GM12878 (cell line): ENCODE results near the gene MAP4K2. TPM values are rescaled to one million over a fixed set of nuclear protein-coding genes. Genes with fewer than 3 reads are reported as not detected.

Experiments used
- ATF7 ChIP-seq: fragments of 450-650 bp; IDR thresholded peaks from 2 replicates; pipeline ENCODE4 v1.6.1; 2016; ENCODE audit warnings: low read depth, mild to moderate bottlenecking
- FOXK2 ChIP-seq: fragments of 450-650 bp; IDR thresholded peaks from 2 replicates; pipeline ENCODE4 v1.6.1; 2017; ENCODE audit warnings: mild to moderate bottlenecking, moderate library complexity
- HDGF ChIP-seq: fragments of 450-650 bp; IDR thresholded peaks from 2 replicates; pipeline ENCODE4 v1.6.1; 2016; ENCODE audit warnings: antibody characterized with exemption
- KLF5 ChIP-seq: fragments of 450-650 bp; IDR thresholded peaks from 2 replicates; pipeline ENCODE4 v1.6.1; 2014; ENCODE audit warnings: mild to moderate bottlenecking; ENCODE audit not compliant: partially characterized antibody
- POLR2AphosphoS5 ChIP-seq: IDR thresholded peaks from 2 replicates; pipeline ENCODE4 v1.6.1; 2011; ENCODE audit warnings: mild to moderate bottlenecking, low read length, inconsistent platforms
- SIX5 ChIP-seq: IDR thresholded peaks from 2 replicates; pipeline ENCODE4 v1.6.1; 2011; ENCODE audit warnings: mild to moderate bottlenecking, low read depth, low read length, moderate library complexity; ENCODE audit not compliant: severe bottlenecking
- SPI1 ChIP-seq: IDR thresholded peaks from 2 replicates; pipeline ENCODE4 v1.6.1; 2011; ENCODE audit warnings: low read depth, mild to moderate bottlenecking, low read length, moderate library complexity, borderline replicate concordance; ENCODE audit not compliant: insufficient read depth
- ZNF207 ChIP-seq: fragments of 450-650 bp; IDR thresholded peaks from 2 replicates; pipeline ENCODE4 v1.6.1; 2014; ENCODE audit warnings: antibody characterized with exemption, mild to moderate bottlenecking, borderline replicate concordance
- ZNF384 ChIP-seq: IDR thresholded peaks from 2 replicates; pipeline ENCODE4 v1.6.1; 2012; ENCODE audit warnings: low read depth, mild to moderate bottlenecking, low read length, improper control_type of control experiment, borderline replicate concordance
- ZSCAN29 ChIP-seq: fragments of 450-650 bp; IDR thresholded peaks from 2 replicates; pipeline ENCODE4 v1.6.1; 2017; ENCODE audit warnings: mild to moderate bottlenecking, moderate library complexity
- polyA plus RNA-seq, 11 experiments: library from polyadenylated mRNA; depleted of rRNA in 4 of 11; unstranded in 6 of 11; stranded (reverse) in 5 of 11; fragments of >200 nt; fragmentation: Nextera tagmentation in 4 of 11; fragmentation: Illumina TruSeq in 1 of 11; extraction: Ambion mirVana in 4 of 11; extraction: Trizol in 1 of 11; gene quantifications; 1 replicate in 1 of 11; 2 replicates in 10 of 11; pipeline versions ENCODE4 v1.2.1 to v1.2.3, GENCODE V29; 2011 to 2016; ENCODE audit warnings: inconsistent platforms in 2 of 11, missing spikeins in 2 of 11, low read depth in 1 of 11
- total RNA-seq, 4 experiments: library from RNA; depleted of rRNA in 3 of 4; stranded (reverse); fragments of >200 nt in 3 of 4; fragmentation: Illumina TruSeq in 1 of 4; extraction: Trizol in 1 of 4; gene quantifications; 2 replicates each; pipeline versions ENCODE4 v1.2.1 to v1.2.3, GENCODE V29; 2013 to 2021
- TF ChIP-seq, protein P1 (sequence below): fragments of 450-650 bp; conservative IDR thresholded peaks from 2 replicates; pipeline ENCODE4 v1.6.1; 2017; ENCODE audit warnings: mild to moderate bottlenecking, moderate library complexity
- TF ChIP-seq, protein P2 (sequence below): fragments of 450-650 bp; formaldehyde crosslinking; IDR thresholded peaks from 2 replicates; pipeline ENCODE4 v1.4.0; 2022; ENCODE audit warnings: mild to moderate bottlenecking, moderate library complexity
- TF ChIP-seq, protein P3 (sequence below): fragments of 450-650 bp; formaldehyde crosslinking; IDR thresholded peaks from 2 replicates; pipeline ENCODE4 v1.4.0; 2020; ENCODE audit warnings: mild to moderate bottlenecking, moderate library complexity

The MAP4K2 gene
- total and polyA plus RNA-seq, 10 of the 15 experiments (the other 5 are each of a cell fraction or from before 2014, with no cell fraction given), result 0.98 to 78.1 (median 48.9) TPM

DNA sequence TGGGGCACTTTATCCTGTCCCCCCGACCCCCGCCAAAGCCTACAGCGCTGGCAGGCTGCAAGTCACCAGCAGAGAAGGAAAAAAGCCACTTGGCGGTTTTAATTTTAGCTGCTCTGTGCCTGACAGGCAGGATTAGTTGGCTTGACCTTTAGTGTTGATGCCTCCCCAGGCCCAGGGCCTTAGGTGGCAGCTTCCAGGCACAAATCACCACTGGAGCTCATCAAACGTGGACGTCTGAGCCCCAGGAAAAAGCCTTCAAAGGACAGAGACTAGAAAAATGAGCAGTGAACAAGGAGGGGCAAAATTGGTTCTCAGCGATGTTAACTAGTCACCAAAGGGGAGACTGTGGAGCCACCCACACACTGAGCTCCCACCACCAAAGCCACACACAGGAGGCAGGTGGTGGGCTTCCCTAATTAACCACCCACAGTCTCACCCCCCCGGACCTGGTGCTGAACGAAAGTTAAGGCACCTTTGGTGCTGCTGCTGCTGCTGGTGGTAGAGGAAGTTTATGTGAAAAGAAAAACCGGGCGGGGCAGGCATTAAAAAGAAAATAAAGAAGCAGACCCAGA lies 38.9 kb downstream of the MAP4K2 start (continued):
- TF ChIP-seq ZSCAN29 (no peak), SPI1 (no peak), ZNF207 (no peak), ZNF384 (no peak), HDGF (no peak), FOXK2 (no peak), POLR2AphosphoS5 (no peak; the same call in 1 of the 2 replicates), ATF7 (peak; percentile 27; the same call in 1 of the 2 replicates), SIX5 (no peak), KLF5 (no peak)
- TF ChIP-seq, protein P1, sequence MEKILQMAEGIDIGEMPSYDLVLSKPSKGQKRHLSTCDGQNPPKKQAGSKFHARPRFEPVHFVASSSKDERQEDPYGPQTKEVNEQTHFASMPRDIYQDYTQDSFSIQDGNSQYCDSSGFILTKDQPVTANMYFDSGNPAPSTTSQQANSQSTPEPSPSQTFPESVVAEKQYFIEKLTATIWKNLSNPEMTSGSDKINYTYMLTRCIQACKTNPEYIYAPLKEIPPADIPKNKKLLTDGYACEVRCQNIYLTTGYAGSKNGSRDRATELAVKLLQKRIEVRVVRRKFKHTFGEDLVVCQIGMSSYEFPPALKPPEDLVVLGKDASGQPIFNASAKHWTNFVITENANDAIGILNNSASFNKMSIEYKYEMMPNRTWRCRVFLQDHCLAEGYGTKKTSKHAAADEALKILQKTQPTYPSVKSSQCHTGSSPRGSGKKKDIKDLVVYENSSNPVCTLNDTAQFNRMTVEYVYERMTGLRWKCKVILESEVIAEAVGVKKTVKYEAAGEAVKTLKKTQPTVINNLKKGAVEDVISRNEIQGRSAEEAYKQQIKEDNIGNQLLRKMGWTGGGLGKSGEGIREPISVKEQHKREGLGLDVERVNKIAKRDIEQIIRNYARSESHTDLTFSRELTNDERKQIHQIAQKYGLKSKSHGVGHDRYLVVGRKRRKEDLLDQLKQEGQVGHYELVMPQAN, result no peak
- TF ChIP-seq, protein P2, sequence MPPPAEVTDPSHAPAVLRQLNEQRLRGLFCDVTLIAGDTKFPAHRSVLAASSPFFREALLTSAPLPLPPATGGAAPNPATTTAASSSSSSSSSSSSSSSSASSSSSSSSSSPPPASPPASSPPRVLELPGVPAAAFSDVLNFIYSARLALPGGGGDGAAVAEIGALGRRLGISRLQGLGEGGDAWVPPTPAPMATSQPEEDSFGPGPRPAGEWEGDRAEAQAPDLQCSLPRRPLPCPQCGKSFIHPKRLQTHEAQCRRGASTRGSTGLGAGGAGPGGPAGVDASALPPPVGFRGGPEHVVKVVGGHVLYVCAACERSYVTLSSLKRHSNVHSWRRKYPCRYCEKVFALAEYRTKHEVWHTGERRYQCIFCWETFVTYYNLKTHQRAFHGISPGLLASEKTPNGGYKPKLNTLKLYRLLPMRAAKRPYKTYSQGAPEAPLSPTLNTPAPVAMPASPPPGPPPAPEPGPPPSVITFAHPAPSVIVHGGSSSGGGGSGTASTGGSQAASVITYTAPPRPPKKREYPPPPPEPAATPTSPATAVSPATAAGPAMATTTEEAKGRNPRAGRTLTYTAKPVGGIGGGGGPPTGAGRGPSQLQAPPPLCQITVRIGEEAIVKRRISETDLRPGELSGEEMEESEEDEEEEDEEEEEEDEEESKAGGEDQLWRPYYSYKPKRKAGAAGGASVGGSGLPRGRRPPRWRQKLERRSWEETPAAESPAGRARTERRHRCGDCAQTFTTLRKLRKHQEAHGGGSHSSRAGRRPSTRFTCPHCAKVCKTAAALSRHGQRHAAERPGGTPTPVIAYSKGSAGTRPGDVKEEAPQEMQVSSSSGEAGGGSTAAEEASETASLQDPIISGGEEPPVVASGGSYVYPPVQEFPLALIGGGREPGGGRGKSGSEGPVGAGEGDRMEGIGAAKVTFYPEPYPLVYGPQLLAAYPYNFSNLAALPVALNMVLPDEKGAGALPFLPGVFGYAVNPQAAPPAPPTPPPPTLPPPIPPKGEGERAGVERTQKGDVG, result no peak
- TF ChIP-seq, protein P3, sequence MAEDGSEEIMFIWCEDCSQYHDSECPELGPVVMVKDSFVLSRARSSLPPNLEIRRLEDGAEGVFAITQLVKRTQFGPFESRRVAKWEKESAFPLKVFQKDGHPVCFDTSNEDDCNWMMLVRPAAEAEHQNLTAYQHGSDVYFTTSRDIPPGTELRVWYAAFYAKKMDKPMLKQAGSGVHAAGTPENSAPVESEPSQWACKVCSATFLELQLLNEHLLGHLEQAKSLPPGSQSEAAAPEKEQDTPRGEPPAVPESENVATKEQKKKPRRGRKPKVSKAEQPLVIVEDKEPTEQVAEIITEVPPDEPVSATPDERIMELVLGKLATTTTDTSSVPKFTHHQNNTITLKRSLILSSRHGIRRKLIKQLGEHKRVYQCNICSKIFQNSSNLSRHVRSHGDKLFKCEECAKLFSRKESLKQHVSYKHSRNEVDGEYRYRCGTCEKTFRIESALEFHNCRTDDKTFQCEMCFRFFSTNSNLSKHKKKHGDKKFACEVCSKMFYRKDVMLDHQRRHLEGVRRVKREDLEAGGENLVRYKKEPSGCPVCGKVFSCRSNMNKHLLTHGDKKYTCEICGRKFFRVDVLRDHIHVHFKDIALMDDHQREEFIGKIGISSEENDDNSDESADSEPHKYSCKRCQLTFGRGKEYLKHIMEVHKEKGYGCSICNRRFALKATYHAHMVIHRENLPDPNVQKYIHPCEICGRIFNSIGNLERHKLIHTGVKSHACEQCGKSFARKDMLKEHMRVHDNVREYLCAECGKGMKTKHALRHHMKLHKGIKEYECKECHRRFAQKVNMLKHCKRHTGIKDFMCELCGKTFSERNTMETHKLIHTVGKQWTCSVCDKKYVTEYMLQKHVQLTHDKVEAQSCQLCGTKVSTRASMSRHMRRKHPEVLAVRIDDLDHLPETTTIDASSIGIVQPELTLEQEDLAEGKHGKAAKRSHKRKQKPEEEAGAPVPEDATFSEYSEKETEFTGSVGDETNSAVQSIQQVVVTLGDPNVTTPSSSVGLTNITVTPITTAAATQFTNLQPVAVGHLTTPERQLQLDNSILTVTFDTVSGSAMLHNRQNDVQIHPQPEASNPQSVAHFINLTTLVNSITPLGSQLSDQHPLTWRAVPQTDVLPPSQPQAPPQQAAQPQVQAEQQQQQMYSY (CRISPR knock-in tag), result no peak
